ENCODE results near the gene ARHGAP28.

DNA sequence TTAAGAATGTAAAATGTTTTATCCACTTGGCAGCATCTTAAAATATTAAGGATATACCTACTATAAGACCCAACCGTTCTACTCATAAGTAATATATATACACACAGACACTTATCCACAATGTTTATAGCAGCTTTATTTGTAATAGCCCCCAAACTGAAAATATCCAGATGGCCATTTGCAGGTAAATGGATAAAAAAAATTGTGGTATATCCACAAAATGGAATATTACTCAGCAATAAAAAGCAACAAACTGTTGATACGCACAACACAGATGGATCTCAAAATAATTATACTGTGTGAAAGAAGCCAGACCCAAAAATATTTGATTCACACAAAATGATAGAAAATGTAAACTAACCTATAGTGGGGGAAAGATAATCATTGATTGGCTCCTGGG lies 122.0 kb downstream of the ARHGAP28 start:
- TF ChIP-seq CTCF (IDR thresholded peaks at IDR 0.05), result no peak
- TF ChIP-seq POLR2A (IDR thresholded peaks at IDR 0.05), result no peak

Data from right lobe of liver (tissue), 4 donors.